Activated CD8-positive, alpha-beta memory T cell treated with anti-CD3 and anti-CD28 coated beads, Interleukin-2, amount 50 U/mL, for 48 hours (primary cell): ENCODE results near the gene LCE1E.

Experiments
- DNase-seq: peaks from one replicate; pipeline ENCODE4 v3.0.0-alpha.2; 2020

LCE1E gene

GRCh38 chr1:152783095-152783494 lies 3.0 kb upstream of the LCE1E start:
- DNase-seq, result no peak

GRCh38 chr1:152795686-152796085 lies 9.6 kb downstream of the LCE1E start:
- DNase-seq, result no peak

- DNase-seq, result no peak
Measured at GRCh38 chr1:152796421-152796820, 10.4 kb downstream of the LCE1E start, which contains the start of gene LCE1D. LCE1D (plus strand) TSS chr1:152796721; CDS start chr1:152797795, 1,074 bp downstream.

- no peak for DNase-seq
Measured at GRCh38 chr1:152801333-152801732, 15.3 kb downstream of the LCE1E start.

- DNase-seq, result no peak
Measured at GRCh38 chr1:152806576-152806975, 20.5 kb downstream of the LCE1E start, which contains the start of gene LCE1C. LCE1C (minus strand) TSS chr1:152806651; CDS start chr1:152805478, 1,173 bp downstream.

GRCh38 chr1:152811050-152811449 lies 25.0 kb downstream of the LCE1E start:
- DNase-seq, result no peak

- DNase-seq, result no peak
Measured at GRCh38 chr1:152811671-152812070, 25.6 kb downstream of the LCE1E start, which contains the start of gene LCE1B. LCE1B (plus strand) TSS chr1:152811971; CDS start chr1:152812447, 476 bp downstream.

GRCh38 chr1:152817309-152817708 lies 31.3 kb downstream of the LCE1E start:
- no peak for DNase-seq

- DNase-seq, result no peak
Measured at GRCh38 chr1:152823294-152823693, 37.2 kb downstream of the LCE1E start.

- DNase-seq, result no peak
Measured at GRCh38 chr1:152824964-152825363, 38.9 kb downstream of the LCE1E start.

GRCh38 chr1:152827173-152827572 lies 41.1 kb downstream of the LCE1E start, which contains the start of gene LCE1A:
LCE1A (plus strand) TSS chr1:152827473; CDS start chr1:152827473, 0 bp downstream.
- DNase-seq, result no peak

- DNase-seq, result no peak
Measured at GRCh38 chr1:152836870-152837269, 50.8 kb downstream of the LCE1E start.
